GM21619 (cell line): Measurements from ENCODE around the gene FER1L5.

Source experiments
- ATAC-seq: cut with Tn5 transposase; IDR thresholded peaks from one replicate; pipeline ENCODE4 v1.9.1; 2021; ENCODE audit not compliant: unreplicated experiment

The FER1L5 gene

GRCh38 chr2:96739076-96739632, 96.6 kb downstream of the FER1L5 start:
- no peak for ATAC-seq

- ATAC-seq, result peak; percentile 98
Observed at GRCh38 chr2:96739633-96740428, 97.3 kb downstream of the FER1L5 start, which contains the start of gene LMAN2L. Gene LMAN2L (minus strand): TSS chr2:96740064. CDS start chr2:96740040, 24 bp downstream.

GRCh38 chr2:96747061-96747617, 104.6 kb downstream of the FER1L5 start:
- no peak for ATAC-seq

GRCh38 chr2:96751800-96752199, 109.2 kb downstream of the FER1L5 start:
- no peak for ATAC-seq

- ATAC-seq, result no peak
Observed at GRCh38 chr2:96753661-96754282, 111.2 kb downstream of the FER1L5 start.

- no peak for ATAC-seq
Observed at GRCh38 chr2:96754317-96754716, 111.8 kb downstream of the FER1L5 start.
